Stomach (tissue), 9 donors: ENCODE data around the gene PSAT1. TPM values are rescaled to one million over a fixed set of nuclear protein-coding genes. Genes with fewer than 3 reads are reported as not detected.
A peak's percentile ranks its signal among the peaks of the same experiment; 100 is the strongest.

ENCODE experiments used
- DNase-seq, 2 donors: peaks; one replicate each; pipeline versions ENCODE4 v3.0.0 to v3.0.0-alpha.2; 2013 to 2019
- H3K27ac ChIP-seq, 5 donors: fragments of 200-600 bp in 4 of 5; sonication (generic) in 4 of 5; one replicate each; pipeline ENCODE4 v1.5.1; 2013 to 2019; ENCODE audit warnings: mild to moderate bottlenecking in 1 of 5, moderate library complexity in 1 of 5
- H3K27me3 ChIP-seq, 3 donors: fragments of 200-600 bp; sonication (generic); one replicate each; pipeline ENCODE4 v1.5.1; 2017 to 2019; ENCODE audit warnings: mixed run types in 1 of 3
- H3K36me3 ChIP-seq, 4 donors: fragments of 200-600 bp; sonication (generic); 1 replicate in 3 of 4; 2 replicates in 1 of 4; pipeline ENCODE4 v1.5.1; 2016 to 2019
- H3K4me1 ChIP-seq, 4 donors: fragments of 200-600 bp; sonication (generic); one replicate each; pipeline ENCODE4 v1.5.1; 2016 to 2019
- H3K4me3 ChIP-seq, 4 donors: fragments of 200-600 bp; sonication (generic) in 3 of 4; one replicate each; pipeline ENCODE4 v1.5.1; 2016 to 2019; ENCODE audit warnings: mild to moderate bottlenecking in 1 of 4
- H3K9me3 ChIP-seq, 4 donors: fragments of 200-600 bp; sonication (generic); one replicate each; pipeline ENCODE4 v1.5.1; 2016 to 2019
- CTCF ChIP-seq, 7 experiments: fragments of 450-650 bp in 4 of 7; fragments of 200-600 bp in 3 of 7; sonication (generic) in 3 of 7; IDR thresholded peaks; one replicate each; pipeline ENCODE4 v1.5.1; 2016 to 2019; ENCODE audit warnings: antibody characterized with exemption in 7 of 7, control low read depth in 2 of 7, mild to moderate bottlenecking in 1 of 7
- EP300 ChIP-seq: sonication (generic); formaldehyde crosslinking; IDR thresholded peaks from one replicate; pipeline ENCODE4 v1.6.1; 2017; ENCODE audit warnings: antibody characterized with exemption
- POLR2A ChIP-seq, 4 donors: fragments of 450-650 bp; IDR thresholded peaks; one replicate each; pipeline ENCODE4 v1.6.1; 2016; ENCODE audit warnings: antibody characterized with exemption in 4 of 4, control low read depth in 2 of 4, mild to moderate bottlenecking in 1 of 4, moderate library complexity in 1 of 4
- POLR2AphosphoS5 ChIP-seq, 3 donors: sonication (generic); formaldehyde crosslinking; IDR thresholded peaks; one replicate each; pipeline ENCODE4 v1.6.1; 2016; ENCODE audit warnings: antibody characterized with exemption in 3 of 3
- WGBS, 5 donors: extraction: QIAGEN DNeasy Blood & Tissue Kit in 3 of 5; methylation state at CpG; one replicate each; pipeline versions ENCODE4 v1.1.5 to v1.1.7; 2013 to 2018; 5-methylcytosine and 5-hydroxymethylcytosine counted together
- intact Hi-C: fragments of 100-400 bp; cut with DNase I; formaldehyde crosslinking; loops from one replicate; pipeline ENCODE4 v1.15.1; 2023; ENCODE audit warnings: low total_unique reads
- polyA plus RNA-seq, 3 donors: library from polyadenylated mRNA; stranded (reverse); fragments of 200-250 nt; gene quantifications; one replicate each; pipeline ENCODE4 v1.2.3, GENCODE V29; 2013
- total RNA-seq, 5 donors: library from RNA; depleted of rRNA; stranded (reverse); fragments of >200 nt; gene quantifications; one replicate each; pipeline versions ENCODE4 v1.1.0 to v1.2.3, GENCODE V29; 2014 to 2016
- donor health status: healthy with polysubstance abuse.
- donor health status: Bipolar disorder and iron deficiency.
- donor health status: healthy.

The PSAT1 gene
- total and polyA plus RNA-seq, 8 donors: 0.45 to 21.8 (median 10.6) TPM

- intact Hi-C loops: no loop called here
- Histone ChIP-seq H3K27me3 (no peaks in the 10 kb centered on the region), H3K27ac (no peak overlapping the region), H3K4me1 (no peaks in the 10 kb centered on the region), H3K9me3 (no peaks in the 10 kb centered on the region), H3K36me3 (peaks cover 0 to 47% (median 39%) of the 10 kb centered on the region in 4 donors), H3K4me3 (no peak overlapping the region)
- TF ChIP-seq CTCF (IDR thresholded peaks at IDR 0.05) (no peak), POLR2AphosphoS5 (IDR thresholded peaks at IDR 0.05) (no peak), EP300 (no peak), POLR2A (IDR thresholded peaks at IDR 0.05) (no peak)
- no peak for DNase-seq
- 82 to 93% (median 85%) methylated on average over 4 of the region's 4 CpGs for WGBS, 5 donors
Observed at GRCh38 chr9:78253285-78253684, 43.6 kb upstream of the PSAT1 start.

GRCh38 chr9:78261403-78262001 is 35.4 kb upstream of the PSAT1 start:
- Histone ChIP-seq H3K9me3 (no peaks in the 10 kb centered on the region), H3K4me1 (peaks cover 0 to 4% (median 0%) of the 10 kb centered on the region in 4 donors), H3K36me3 (peaks cover 7 to 28% (median 23%) of the 10 kb centered on the region in 4 donors), H3K27me3 (no peaks in the 10 kb centered on the region), H3K4me3 (no peak overlapping the region), H3K27ac (no peak overlapping the region)
- DNase-seq: peak in 1 of 2 donors; percentile 57
- TF ChIP-seq CTCF (IDR thresholded peaks at IDR 0.05) (peak in 5 of 7 experiments; percentile 34 to 73 (median 63)), POLR2A (IDR thresholded peaks at IDR 0.05) (no peak)
- WGBS, 5 donors: 43 to 49% (median 46%) methylated on average over 2 of the region's 2 CpGs
- intact Hi-C loops: loop anchor here (10.0 kb wide), 1 partner anchor 113 kb away; no protein-coding TSS in a partner anchor

GRCh38 chr9:78262655-78263054 is 34.3 kb upstream of the PSAT1 start:
- intact Hi-C loops: loop anchor here (10.0 kb wide), 1 partner anchor 112 kb away; no protein-coding TSS in a partner anchor
- H3K27me3 ChIP-seq: no peaks in the 10 kb centered on the region
- H3K4me1 ChIP-seq: peaks cover 0 to 4% (median 0%) of the 10 kb centered on the region in 4 donors
- no peak overlapping the region for H3K4me3 ChIP-seq
- peaks cover 14 to 33% (median 32%) of the 10 kb centered on the region in 4 donors for H3K36me3 ChIP-seq
- H3K9me3 ChIP-seq: no peaks in the 10 kb centered on the region
- DNase-seq: no peak
- no peak overlapping the region for H3K27ac ChIP-seq
- 53 to 74% (median 59%) methylated on average over 2 of the region's 2 CpGs for WGBS, 5 donors
- no peak for TF ChIP-seq POLR2A (IDR thresholded peaks at IDR 0.05)

- Histone ChIP-seq H3K27ac (no peak overlapping the region), H3K36me3 (peaks cover 14 to 75% (median 53%) of the 10 kb centered on the region in 4 donors), H3K4me3 (no peak overlapping the region), H3K9me3 (no peaks in the 10 kb centered on the region), H3K27me3 (no peaks in the 10 kb centered on the region), H3K4me1 (no peaks in the 10 kb centered on the region)
- DNase-seq: no peak
- no peak for TF ChIP-seq EP300
- TF ChIP-seq POLR2A (IDR thresholded peaks at IDR 0.05): no peak
- no peak for TF ChIP-seq POLR2AphosphoS5 (IDR thresholded peaks at IDR 0.05)
- no peak for TF ChIP-seq CTCF (IDR thresholded peaks at IDR 0.05)
- intact Hi-C loops: loop anchor here (10.0 kb wide), 1 partner anchor 107 kb away; no protein-coding TSS in a partner anchor
- 95 to 99% (median 97%) methylated on average over 4 of the region's 4 CpGs for WGBS, 5 donors
Observed at GRCh38 chr9:78267889-78268288, 29.0 kb upstream of the PSAT1 start.

GRCh38 chr9:78269784-78270183 is 27.1 kb upstream of the PSAT1 start:
- peaks cover 14 to 75% (median 53%) of the 10 kb centered on the region in 4 donors for H3K36me3 ChIP-seq
- DNase-seq: no peak

More at GRCh38 chr9:78269784-78270183, 27.1 kb upstream of the PSAT1 start:
- Histone ChIP-seq H3K4me1 (no peaks in the 10 kb centered on the region), H3K4me3 (no peak overlapping the region), H3K27ac (no peak overlapping the region), H3K9me3 (no peaks in the 10 kb centered on the region), H3K27me3 (no peaks in the 10 kb centered on the region)
- TF ChIP-seq POLR2AphosphoS5 (IDR thresholded peaks at IDR 0.05) (no peak), POLR2A (IDR thresholded peaks at IDR 0.05) (no peak), EP300 (no peak), CTCF (IDR thresholded peaks at IDR 0.05) (no peak)
- intact Hi-C loops: loop anchor here (10.0 kb wide), 1 partner anchor 105 kb away; no protein-coding TSS in a partner anchor
